Astrocyte of the spinal cord (primary cell): ENCODE measurements around the gene NKAIN4.

Experiments
- DNase-seq: peaks from one replicate; pipeline ENCODE4 v3.0.0; 2011; ENCODE audit warnings: low read depth, low spot score
- H3K4me3 ChIP-seq: 2 replicates; pipeline ENCODE4 v1.5.1; 2011; ENCODE audit warnings: low read depth, mild to moderate bottlenecking, low read length, moderate library complexity
- CTCF ChIP-seq: IDR thresholded peaks from 2 replicates; pipeline ENCODE4 v1.5.1; 2012; ENCODE audit warnings: low read depth, mild to moderate bottlenecking, low read length, inconsistent platforms
- in situ Hi-C: cut with HindIII; loops from 2 replicates; pipeline ENCODE4 v1.10.0; 2017; ENCODE audit warnings: low sequenced_read_pairs

Gene NKAIN4

DNA sequence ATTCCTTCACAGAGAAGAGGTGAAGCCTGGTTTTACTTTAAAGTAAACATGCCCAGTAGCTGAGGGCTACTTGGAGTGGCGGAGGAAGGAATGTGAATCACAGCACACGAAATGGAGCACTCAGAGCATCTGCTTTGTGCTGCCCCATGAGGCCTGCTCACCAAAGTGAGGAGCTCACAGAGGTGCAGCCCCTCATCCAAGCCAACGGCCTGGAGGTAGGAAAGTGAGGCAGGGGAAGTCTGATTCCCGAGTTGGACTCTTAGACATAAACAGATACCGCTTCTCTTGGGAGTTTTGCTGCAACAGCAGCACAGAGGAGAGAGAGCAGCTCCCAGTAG lies 41.9 kb downstream of the NKAIN4 start:
- no peak for TF ChIP-seq CTCF

DNA sequence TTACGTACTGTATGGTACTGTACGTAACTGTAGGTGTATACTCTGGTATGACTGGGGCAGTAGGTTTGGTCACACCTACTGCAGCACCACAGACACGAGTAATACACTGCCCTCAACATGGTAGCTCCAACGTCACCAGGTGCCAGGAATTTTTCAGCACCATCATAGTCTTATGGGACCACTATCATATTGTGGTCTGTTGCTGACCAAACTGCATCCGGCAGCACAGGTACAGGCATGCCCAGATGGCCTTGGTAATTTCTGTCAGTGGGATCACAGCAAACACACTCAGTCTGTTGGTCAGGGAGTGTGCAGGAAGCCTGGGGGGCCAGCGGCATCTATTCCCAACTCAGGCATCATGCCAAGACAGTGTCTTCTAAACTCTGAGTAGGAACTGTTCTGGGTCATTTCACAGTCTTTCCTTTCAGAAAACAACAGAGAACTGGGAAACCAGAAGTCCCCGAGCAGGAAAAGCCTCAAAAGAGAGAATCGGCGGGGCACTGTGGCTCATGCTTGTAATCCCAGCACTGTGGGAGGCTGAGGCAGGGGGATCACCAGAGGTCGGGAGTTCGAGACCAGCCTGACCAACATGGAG lies 44.2 kb downstream of the NKAIN4 start:
- in situ Hi-C loops = no loop called here
- DNase-seq = no peak
- TF ChIP-seq CTCF = no peak
- no peak overlapping the region for H3K4me3 ChIP-seq

More for the DNA sequence above, 41.9 kb downstream of the NKAIN4 start:
- in situ Hi-C loops = no loop called here
- H3K4me3 ChIP-seq = no peak overlapping the region
- no peak for DNase-seq

DNA sequence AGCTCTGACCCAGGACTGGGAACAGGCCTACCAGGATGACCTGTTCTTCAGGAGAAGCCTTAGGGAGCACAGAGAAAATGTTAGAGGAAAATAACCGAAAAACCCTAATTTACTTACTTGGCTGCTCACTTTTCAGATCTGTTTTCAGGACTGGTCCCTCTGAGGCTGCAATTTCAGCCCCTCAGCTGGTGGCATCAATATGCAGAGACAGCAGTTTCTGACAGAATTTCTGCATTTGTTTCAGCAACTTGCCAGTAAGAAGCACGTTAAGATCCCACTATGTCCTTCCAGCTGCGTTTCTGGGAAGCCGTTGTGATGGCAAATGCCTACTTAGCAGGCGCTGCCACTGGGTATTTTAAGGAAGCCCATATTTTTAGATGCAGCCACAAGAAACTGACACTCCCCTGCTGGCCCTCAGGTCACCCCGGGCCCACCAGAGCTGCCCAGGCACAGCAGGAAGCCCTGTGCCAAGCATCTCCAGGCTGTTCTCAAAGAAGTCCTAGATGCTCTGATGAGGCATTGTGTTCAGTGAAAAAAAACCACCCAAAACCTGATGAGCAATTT lies 45.8 kb downstream of the NKAIN4 start:
- in situ Hi-C loops = no loop called here
- no peak for DNase-seq
- no peak overlapping the region for H3K4me3 ChIP-seq
- no peak for TF ChIP-seq CTCF

GRCh38 chr20:63206878-63207277 lies 47.4 kb downstream of the NKAIN4 start:
- in situ Hi-C loops = no loop called here
- DNase-seq = peak; percentile 25
- no peak overlapping the region for H3K4me3 ChIP-seq
- no peak for TF ChIP-seq CTCF

DNA sequence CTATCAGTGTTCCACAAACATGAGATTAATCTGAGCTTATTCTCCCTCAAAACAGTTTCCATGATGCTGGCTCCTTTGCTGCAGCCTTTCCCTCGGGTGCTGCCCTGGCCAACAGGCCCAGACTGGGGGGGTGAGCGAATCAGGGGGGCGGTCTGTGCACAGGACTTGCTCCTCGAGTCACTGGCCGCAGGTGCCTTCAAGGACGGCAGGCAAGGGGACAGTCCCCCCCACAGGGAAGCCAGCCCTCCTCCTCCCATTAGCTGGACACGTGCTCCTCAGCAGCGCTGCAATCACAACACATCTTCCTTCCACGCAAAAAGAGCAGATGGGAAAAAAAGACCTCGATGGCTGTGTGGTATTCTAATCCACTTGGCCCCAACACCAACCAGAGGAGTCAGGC lies 48.4 kb downstream of the NKAIN4 start:
- no peak for DNase-seq
- in situ Hi-C loops = no loop called here
- no peak for TF ChIP-seq CTCF
- H3K4me3 ChIP-seq = no peak overlapping the region

DNA sequence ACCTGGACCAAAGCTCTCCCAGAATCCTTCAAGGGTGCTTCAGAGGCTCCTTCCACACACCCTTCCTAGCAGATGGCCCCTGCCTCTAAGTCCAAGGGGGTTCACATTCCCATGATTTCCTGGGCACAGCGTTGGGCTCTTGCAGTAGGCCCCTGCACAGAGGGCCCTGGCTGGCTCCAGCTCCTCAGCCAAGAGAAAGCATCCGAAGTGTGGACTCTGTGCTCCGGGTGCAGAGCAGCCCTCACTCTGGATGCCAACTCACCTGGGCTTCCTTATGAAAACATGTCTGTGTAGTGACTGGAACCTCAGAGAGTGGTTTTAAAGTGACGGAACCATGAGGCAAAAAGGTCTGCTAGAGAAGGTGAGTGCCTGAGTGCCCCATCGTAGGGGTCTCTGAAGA lies 49.9 kb downstream of the NKAIN4 start:
- in situ Hi-C loops = no loop called here
- no peak overlapping the region for H3K4me3 ChIP-seq
- DNase-seq = no peak
- TF ChIP-seq CTCF = no peak
